ENCODE measurements around the gene EIF4H. TPM values are rescaled to one million over a fixed set of nuclear protein-coding genes. Genes with fewer than 3 reads are reported as not detected.

The EIF4H gene
- total and polyA plus RNA-seq, 2 experiments from 2014 or later = 183 to 309 TPM

- DNase-seq (ENCODE audit: low spot score) (no peak), ATAC-seq (no peak)
- Mint-ChIP-seq H3K4me3 (no peak overlapping the region), H3K4me1 (no peaks in the 10 kb centered on the region), H3K27ac (no peak overlapping the region), H3K27me3 (ENCODE audit: insufficient read depth, low read depth, poor library complexity) (peaks cover 3% of the 10 kb centered on the region), H3K36me3 (ENCODE audit: low read depth) (peaks cover 80% of the 10 kb centered on the region), H3K9me3 (no peaks in the 10 kb centered on the region)
- no peak overlapping the region for H3K4me3 ChIP-seq
- H4K20me1 ChIP-seq (replicated peaks; ENCODE audit: insufficient read depth) = no peaks in the 10 kb centered on the region; the same call in 1 of the 2 replicates
- H2AFZ ChIP-seq = no peak overlapping the region
- H3F3A ChIP-seq (replicated peaks; ENCODE audit: low read depth) = 0 out of 2 replicates have a peak, but pooled peaks cover 8% of the 10 kb centered on the region
- no peaks in the 10 kb centered on the region for H3K27me3 ChIP-seq (ENCODE audit: insufficient read depth)
- no peaks in the 10 kb centered on the region for H3K9me2 ChIP-seq (ENCODE audit: insufficient read depth)
- peaks cover 55% of the 10 kb centered on the region for H3K36me3 ChIP-seq (ENCODE audit: insufficient read depth)
- TF ChIP-seq POLR2AphosphoS5 (IDR thresholded peaks at IDR 0.05; ENCODE audit: low read depth) (no peak), ETS1 (IDR thresholded peaks at IDR 0.05) (no peak), CTCF (conservative IDR thresholded peaks at IDR 0.05; ENCODE audit: low read depth in 2 of 2) (no peak), CREB1 (CRISPR knock-in tag; IDR thresholded peaks at IDR 0.05; ENCODE audit: low read depth) (no peak), JUNB (IDR thresholded peaks at IDR 0.05; ENCODE audit: unreplicated experiment) (no peak), ZNF331 (CRISPR knock-in tag; IDR thresholded peaks at IDR 0.05; ENCODE audit: low read depth) (no peak), STAT1 (IDR thresholded peaks at IDR 0.05; ENCODE audit: unreplicated experiment) (no peak), NANOG (IDR thresholded peaks at IDR 0.05; ENCODE audit: borderline replicate concordance) (no peak), REST (IDR thresholded peaks at IDR 0.05; ENCODE audit: unreplicated experiment) (no peak), EZH2phosphoT487 (IDR thresholded peaks at IDR 0.05; ENCODE audit: unreplicated experiment) (no peak), EZH2 (IDR thresholded peaks at IDR 0.05; ENCODE audit: low read depth, unreplicated experiment) (no peak), ZNF462 (CRISPR knock-in tag; IDR thresholded peaks at IDR 0.05) (no peak), ZNF114 (CRISPR knock-in tag; IDR thresholded peaks at IDR 0.05) (no peak)
- H3K79me2 ChIP-seq (replicated peaks; ENCODE audit: insufficient read depth) = no peaks in the 10 kb centered on the region
- H3K27ac ChIP-seq (ENCODE audit: low read depth) = no peak overlapping the region
- H3K4me1 ChIP-seq (ENCODE audit: insufficient read depth) = no peaks in the 10 kb centered on the region
- H3K4me2 ChIP-seq = no peak overlapping the region
Measured at GRCh38 chr7:74242122-74242443, 67.9 kb downstream of the EIF4H start.

Measured in GM23338 (cell line).